T-helper 9 cell (primary cell): ENCODE measurements around the gene DCUN1D3.

Source experiments
- DNase-seq: peaks from one replicate; pipeline ENCODE4 v3.0.0-alpha.2; 2020

Gene DCUN1D3

GRCh38 chr16:20918486-20919239 is 18.5 kb upstream of the DCUN1D3 start:
- DNase-seq: no peak

GRCh38 chr16:20916942-20917341 is 16.8 kb upstream of the DCUN1D3 start:
- no peak for DNase-seq

DNA sequence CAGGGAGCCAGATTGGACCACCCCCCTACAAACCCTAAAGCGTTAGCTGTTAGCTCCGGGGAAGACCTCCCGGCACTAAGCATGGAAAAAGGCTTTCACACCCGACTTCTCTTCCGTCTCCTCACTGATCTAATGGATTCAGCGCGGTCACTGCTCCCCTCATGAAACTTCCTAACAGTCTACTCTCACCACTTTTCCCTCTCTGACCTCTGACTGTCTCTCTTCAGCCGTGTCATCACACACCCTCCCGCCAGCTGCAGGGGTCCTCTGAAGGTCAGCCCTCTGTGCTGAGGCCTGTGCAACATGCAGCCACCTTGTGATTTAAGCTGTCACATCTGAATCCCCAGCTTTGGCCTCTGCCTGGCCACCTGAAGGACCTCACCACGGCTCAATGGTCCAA is 16.1 kb upstream of the DCUN1D3 start:
- DNase-seq: no peak

GRCh38 chr16:20911361-20911760 is 11.2 kb upstream of the DCUN1D3 start:
- DNase-seq: no peak

DNA sequence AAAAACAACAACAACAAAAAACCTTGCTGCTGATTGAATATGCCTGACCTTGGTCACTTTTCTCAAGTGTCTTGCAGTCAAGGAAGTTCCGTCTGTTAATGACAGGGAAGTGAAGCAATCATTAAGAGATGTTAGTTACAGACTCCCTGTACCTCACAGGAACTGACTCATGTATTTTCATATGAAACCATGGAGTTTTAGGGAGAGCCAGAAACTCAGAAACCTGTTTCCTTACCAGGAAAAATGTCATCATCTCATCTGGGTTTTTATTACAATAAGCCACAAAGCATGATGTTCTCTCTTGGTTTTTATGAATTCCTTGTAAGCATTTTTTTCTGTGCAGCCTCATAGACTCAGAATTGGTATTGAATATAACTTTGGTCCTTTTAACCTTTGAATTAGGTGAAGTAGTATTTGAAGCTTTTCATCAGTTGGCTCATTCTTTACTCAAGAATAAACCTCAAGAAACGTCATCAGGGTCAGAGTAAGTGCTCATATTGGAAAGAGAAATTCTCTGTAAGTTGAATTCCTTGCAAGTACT is 10.7 kb upstream of the DCUN1D3 start:
- no peak for DNase-seq

DNA sequence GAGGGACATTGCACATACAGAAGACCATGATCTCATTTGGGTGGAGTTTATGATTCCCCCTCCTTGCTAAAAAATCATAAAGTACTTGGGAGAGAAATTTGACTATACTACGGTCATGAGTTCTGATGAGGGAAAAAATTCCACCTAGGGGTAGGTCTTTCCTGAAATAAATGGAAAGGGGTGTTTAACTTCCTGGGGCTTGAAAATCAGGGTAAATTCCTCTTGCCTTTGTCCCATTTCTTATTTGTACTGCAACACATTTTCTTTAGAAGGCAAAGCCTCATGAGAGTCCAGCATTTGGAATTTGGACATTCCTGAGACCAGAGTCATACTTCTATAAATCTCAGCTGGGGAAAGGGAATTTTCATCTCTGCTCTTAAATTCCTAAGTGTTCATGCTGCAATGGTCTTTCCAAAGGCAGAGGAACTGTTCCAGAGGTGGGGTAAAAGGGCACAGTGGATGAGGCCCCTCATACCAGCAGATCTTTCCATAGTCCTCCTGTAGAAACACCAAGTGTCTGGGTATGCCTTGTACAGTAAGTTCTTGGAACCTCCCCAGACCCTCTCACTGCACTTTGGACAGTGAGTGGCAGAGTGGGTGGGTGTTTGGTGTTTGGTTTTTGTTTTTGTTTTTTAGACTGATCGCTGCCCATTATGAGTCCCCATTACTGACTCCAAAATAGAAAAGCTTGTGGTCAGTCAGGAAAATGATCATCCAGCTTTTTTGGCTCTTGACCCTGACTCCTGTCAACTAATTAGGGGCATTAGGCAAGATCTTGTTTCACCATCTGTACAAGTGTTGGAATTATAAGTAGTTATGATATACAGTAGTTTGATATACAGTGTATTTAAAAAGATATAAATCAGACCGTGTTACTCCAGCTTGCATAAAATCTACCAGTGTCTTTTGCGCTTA is 6.4 kb upstream of the DCUN1D3 start:
- no peak for DNase-seq

DNA sequence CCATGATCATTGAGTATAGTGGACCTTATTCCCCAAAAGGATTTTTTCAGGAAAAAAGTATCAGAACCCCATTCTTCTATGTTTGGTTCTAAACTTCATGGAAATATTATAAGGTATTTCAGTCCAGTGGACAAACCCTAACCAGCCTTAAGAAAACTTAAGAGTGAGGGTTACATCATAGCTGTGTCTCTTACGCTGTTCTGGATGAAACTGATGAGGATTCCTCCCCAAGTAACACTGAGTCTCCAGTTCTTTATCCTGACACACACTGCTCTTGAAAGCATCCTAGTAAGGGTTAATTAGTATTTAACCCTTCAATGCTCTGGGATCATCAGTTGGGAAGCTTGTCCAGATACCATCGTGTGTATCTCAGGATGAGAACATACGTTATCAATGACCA is 5.4 kb upstream of the DCUN1D3 start:
- DNase-seq: no peak

DNA sequence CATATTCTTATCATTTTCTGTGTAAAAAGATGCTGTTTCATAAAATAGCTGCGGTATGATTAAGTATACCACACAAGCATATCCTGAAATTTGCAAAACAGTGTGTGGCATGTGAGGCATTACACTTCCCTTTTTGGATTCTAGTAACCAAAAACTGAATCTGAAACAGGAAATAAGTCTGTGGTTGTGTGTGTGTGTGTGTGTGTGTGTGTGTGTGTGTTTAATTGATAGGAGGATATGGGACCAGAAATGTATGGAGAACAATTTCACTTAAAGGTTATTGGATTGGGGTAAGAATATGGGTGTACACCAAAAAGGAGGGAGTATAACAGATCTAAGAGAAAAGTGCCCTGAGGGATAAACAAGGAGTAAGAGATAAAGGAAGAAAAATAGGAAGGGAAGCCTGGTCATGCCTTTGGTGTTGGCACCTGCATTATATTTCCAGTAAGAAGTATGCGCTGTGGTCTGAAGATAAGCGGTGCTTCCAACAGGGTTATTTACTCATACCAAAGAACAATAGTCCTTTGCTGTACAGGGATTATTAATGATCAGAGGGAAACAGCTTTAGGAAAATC is 4.4 kb upstream of the DCUN1D3 start:
- no peak for DNase-seq

- DNase-seq: no peak
Measured at GRCh38 chr16:20903899-20904506, 3.8 kb upstream of the DCUN1D3 start.

GRCh38 chr16:20903116-20903898 is 3.1 kb upstream of the DCUN1D3 start:
- no peak for DNase-seq

DNA sequence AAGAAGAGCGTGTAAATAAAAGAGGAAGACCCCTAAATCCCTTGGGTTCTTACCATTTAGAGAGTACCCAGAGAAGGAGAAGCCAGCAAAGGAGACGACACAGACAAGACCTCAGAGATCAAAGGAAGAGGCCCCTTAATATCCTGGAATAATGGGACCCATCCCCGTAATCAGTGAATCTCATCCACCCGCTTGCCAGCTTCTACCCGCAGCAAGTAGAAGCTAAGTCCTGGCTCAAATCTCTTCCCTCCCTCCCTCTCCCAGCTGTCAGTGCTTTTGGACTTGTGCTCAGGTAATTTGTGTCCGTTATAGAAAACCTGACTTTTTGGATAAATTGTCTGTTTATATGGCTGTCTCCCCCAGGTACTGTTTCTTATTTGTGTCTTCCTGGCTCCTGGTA is 2.3 kb upstream of the DCUN1D3 start:
- DNase-seq: no peak

GRCh38 chr16:20901436-20902112 is 1.4 kb upstream of the DCUN1D3 start:
- no peak for DNase-seq

DNA sequence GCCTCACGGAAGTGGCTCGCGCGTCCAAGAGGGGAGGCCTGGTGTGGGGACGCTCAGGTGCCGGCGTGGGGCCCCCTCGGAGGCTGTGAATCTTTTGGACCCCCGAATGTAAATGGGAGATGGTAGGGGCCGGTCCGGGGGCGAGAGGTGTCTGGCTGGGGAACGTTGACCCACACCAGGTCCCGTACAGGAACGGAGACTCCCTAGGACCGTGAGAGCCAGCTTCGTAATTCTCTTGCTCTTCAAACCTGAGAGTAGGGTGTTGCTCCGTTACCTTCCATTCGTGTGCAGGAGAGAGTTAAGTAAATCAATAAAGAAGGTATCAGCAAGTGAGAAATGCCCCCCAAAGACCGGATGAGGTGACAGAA is 894 bp upstream of the DCUN1D3 start:
- no peak for DNase-seq

GRCh38 chr16:20899477-20900298 is 470 bp downstream of the DCUN1D3 start:
- no peak for DNase-seq

GRCh38 chr16:20899071-20899470 is 1.1 kb downstream of the DCUN1D3 start:
- no peak for DNase-seq

DNA sequence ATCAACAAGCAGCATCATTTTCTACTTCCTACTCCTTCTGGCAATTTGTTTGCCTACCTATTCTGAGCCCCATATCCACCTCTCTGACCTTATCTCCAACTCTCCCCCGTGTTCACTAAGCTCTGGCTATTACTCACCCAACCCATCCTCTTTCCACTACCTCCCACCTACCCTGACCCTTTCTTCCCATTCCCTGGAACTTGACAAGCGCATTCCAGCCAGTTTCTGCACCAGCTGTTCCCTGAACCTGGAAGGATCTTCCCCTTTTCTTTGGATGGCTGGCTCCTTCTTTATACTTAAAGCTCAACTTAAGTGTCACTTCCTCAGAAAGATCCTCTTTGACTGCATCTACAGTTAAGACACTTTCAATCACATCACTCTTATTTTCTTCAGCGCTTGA is 2.2 kb downstream of the DCUN1D3 start:
- DNase-seq: no peak

DNA sequence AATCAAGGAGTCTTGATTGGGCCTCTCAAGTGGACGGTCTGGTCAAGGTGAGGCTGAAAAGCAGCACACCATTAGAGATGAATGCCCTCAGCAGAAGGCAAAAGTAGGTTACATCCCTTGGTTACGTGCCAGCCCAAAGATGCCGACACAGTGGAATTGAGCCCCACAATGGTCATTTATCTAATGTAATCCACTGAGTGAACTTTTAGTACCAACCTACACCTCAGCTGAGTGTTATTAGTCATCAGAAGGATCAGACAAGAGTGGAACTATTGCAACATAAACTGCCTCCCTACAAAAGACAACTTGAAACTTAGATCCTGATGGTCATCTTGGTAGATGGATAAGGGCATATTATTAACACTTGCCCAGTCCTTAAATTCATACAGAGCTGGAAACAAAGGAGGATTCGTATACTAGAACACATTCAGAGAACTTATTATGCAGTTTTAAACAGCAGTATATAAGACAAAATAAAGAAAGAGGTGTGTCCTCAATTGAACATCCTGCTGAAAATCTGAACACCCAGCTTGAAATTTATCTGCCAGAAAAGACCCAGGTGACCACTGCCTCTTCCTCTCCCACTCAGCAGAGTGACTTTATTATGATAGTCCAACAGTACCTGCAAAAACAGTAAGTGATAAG is 2.8 kb downstream of the DCUN1D3 start:
- DNase-seq: no peak

DNA sequence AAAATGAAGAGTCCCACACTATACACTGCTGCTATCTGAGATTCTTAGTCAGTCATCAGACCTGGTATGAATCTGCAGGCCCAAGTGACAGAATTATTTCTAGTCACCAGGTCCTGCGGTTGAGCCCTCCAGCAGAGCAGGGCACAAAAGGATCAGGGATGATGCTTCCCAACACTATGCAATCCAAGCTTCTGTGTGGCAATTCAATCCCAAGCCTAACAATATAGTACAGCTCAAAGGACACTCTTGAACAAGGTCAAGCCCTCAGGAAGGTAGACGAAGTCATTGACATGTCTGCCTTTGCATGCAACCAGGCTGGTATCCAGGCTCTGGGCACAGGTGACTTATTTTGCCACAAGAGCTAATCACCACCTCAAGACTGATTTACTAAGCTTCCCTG is 5.8 kb downstream of the DCUN1D3 start:
- DNase-seq: no peak

DNA sequence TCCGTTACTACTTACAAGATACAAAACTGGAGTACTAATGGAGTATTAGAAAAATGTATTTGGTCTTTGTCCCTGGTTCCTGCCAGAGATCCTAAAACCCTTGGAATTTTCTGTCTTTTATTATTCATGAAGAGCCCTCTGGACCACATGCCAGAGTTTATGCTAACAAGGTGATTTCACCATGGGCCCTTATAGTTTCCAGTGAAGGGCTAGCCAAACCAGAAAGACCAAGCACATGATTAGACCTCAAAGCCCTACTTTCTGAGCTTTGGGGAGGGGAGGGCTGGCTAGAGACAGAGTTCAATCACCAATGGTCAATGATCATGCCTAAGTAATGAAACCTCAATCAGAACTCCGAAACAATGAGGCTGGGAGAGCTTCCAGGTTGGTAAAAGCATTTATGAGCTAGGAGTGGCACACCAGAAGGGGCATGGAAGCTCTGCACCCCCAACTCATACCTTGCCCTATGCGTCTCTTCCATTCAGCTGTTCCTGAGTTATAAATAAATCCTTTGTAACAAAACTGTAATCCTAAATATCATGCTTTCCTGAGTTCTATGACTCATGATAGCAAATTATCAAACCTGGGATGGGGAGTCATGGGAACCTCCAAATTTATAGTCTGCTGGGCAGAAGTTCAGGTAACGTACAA is 10.4 kb downstream of the DCUN1D3 start:
- DNase-seq: no peak

DNA sequence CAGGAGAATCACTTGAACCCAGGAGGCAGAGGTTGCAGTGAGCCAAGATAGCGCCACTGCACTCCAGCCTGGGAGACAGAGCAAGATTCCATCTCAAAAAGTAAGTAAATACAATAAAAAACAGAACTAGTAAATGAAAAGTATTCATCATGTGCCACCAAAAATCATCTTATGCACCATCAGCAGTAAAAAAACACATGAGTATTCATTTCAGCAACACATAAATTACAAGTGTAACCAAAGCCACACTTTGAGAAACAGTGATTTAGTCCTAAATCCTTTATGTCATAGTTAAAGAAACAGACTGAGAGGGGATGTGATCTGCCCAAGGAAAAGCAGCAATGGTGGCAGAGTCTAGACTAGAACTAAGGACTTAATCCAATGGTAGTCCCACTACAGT is 13.0 kb downstream of the DCUN1D3 start:
- DNase-seq: no peak
